GM19463 (cell line): Measurements from ENCODE around the gene MED10.

ENCODE experiments used
- ATAC-seq: cut with Tn5 transposase; IDR thresholded peaks from one replicate; pipeline ENCODE4 v1.9.1; 2021; ENCODE audit warnings: mild to moderate bottlenecking, moderate library complexity; ENCODE audit not compliant: unreplicated experiment

The MED10 gene

GRCh38 chr5:6377905-6378765, at the start of gene MED10:
Gene MED10, minus strand, starts transcription at chr5:6378547. Its CDS starts 64 bp downstream, at chr5:6378483.
- peak; percentile 98 for ATAC-seq

GRCh38 chr5:6427694-6428093, 49.3 kb upstream of the MED10 start:
- no peak for ATAC-seq

- ATAC-seq = no peak
Observed at GRCh38 chr5:6424700-6425099, 46.4 kb upstream of the MED10 start.

GRCh38 chr5:6424110-6424659, 45.8 kb upstream of the MED10 start:
- no peak for ATAC-seq

- no peak for ATAC-seq
Observed at GRCh38 chr5:6423327-6424109, 45.2 kb upstream of the MED10 start.

- no peak for ATAC-seq
Observed at GRCh38 chr5:6419340-6419852, 41.0 kb upstream of the MED10 start.

- ATAC-seq = no peak
Observed at GRCh38 chr5:6418679-6419276, 40.4 kb upstream of the MED10 start.

GRCh38 chr5:6417657-6418056, 39.3 kb upstream of the MED10 start:
- ATAC-seq = no peak

- ATAC-seq = no peak
Observed at GRCh38 chr5:6412811-6413210, 34.5 kb upstream of the MED10 start.

GRCh38 chr5:6411141-6411540, 32.8 kb upstream of the MED10 start:
- no peak for ATAC-seq

GRCh38 chr5:6410421-6410820, 32.1 kb upstream of the MED10 start:
- ATAC-seq = no peak

- ATAC-seq = no peak
Observed at GRCh38 chr5:6408627-6409446, 30.5 kb upstream of the MED10 start.

GRCh38 chr5:6408260-6408596, 29.9 kb upstream of the MED10 start:
- ATAC-seq = no peak

GRCh38 chr5:6407558-6408259, 29.4 kb upstream of the MED10 start:
- no peak for ATAC-seq

- ATAC-seq = no peak
Observed at GRCh38 chr5:6405591-6405990, 27.2 kb upstream of the MED10 start.

- peak; percentile 80 for ATAC-seq
Observed at GRCh38 chr5:6404129-6404528, 25.8 kb upstream of the MED10 start.

GRCh38 chr5:6403416-6403815, 25.1 kb upstream of the MED10 start:
- no peak for ATAC-seq

- ATAC-seq = peak; percentile 44
Observed at GRCh38 chr5:6402939-6403338, 24.6 kb upstream of the MED10 start.

- no peak for ATAC-seq
Observed at GRCh38 chr5:6401410-6401809, 23.1 kb upstream of the MED10 start.
